Upper lobe of right lung (tissue), 1 donor: ENCODE results near the gene P2RX7. TPM values are rescaled to one million over a fixed set of nuclear protein-coding genes. Genes with fewer than 3 reads are reported as not detected.

Source experiments
- ATAC-seq: fragments of 200-7000 bp; cut with Tn5 transposase; one replicate; pipeline ENCODE4 v1.9.1; 2020; ENCODE audit warnings: mild to moderate bottlenecking, moderate library complexity
- DNase-seq: peaks from one replicate; pipeline ENCODE4 v3.0.0-alpha.2; 2020
- H3K27ac ChIP-seq: fragments of 200-600 bp; one replicate; pipeline ENCODE4 v1.8.0; 2022
- H3K27me3 ChIP-seq: fragments of 200-600 bp; one replicate; pipeline ENCODE4 v1.8.0; 2022; ENCODE audit warnings: mild to moderate bottlenecking
- H3K36me3 ChIP-seq: fragments of 200-600 bp; one replicate; pipeline ENCODE4 v1.8.0; 2022
- H3K4me1 ChIP-seq: fragments of 200-600 bp; one replicate; pipeline ENCODE4 v1.8.0; 2022
- H3K4me3 ChIP-seq: fragments of 200-600 bp; one replicate; pipeline ENCODE4 v1.8.0; 2022; ENCODE audit warnings: mild to moderate bottlenecking
- H3K9me3 ChIP-seq: fragments of 200-600 bp; one replicate; pipeline ENCODE4 v1.8.0; 2022
- CTCF ChIP-seq: fragments of 200-600 bp; IDR thresholded peaks from one replicate; pipeline ENCODE4 v1.8.0; 2022; ENCODE audit warnings: antibody characterized with exemption
- intact Hi-C: fragments of 100-400 bp; cut with DNase I; formaldehyde crosslinking; loops from one replicate; pipeline ENCODE4 v1.11.0; 2022
- total RNA-seq: library from RNA; stranded (reverse); fragmentation: NEBNext Ultra II Directional; extraction: Animal tissue kit (Norgen Biotek cat#: 25700); gene quantifications from one replicate; pipeline ENCODE4 v1.2.1, GENCODE V29; 2021
- donor health status: DM: no; HTN: yes; CAD: no; lungs with severe emphysema.

The P2RX7 gene
- total RNA-seq, 1 donor from 2014 or later, result 20.1 TPM

GRCh38 chr12:121182222-121182893 is 49.7 kb downstream of the P2RX7 start:
- H3K36me3 ChIP-seq, result peaks cover 1% of the 10 kb centered on the region
- no peak for ATAC-seq
- no peak overlapping the region for H3K4me3 ChIP-seq
- no peak overlapping the region for H3K27ac ChIP-seq
- DNase-seq, result no peak
- no peaks in the 10 kb centered on the region for H3K9me3 ChIP-seq
- H3K27me3 ChIP-seq, result no peaks in the 10 kb centered on the region
- no peaks in the 10 kb centered on the region for H3K4me1 ChIP-seq
- intact Hi-C loops, result no loop called here
- TF ChIP-seq CTCF, result no peak

GRCh38 chr12:121184425-121184824 is 51.7 kb downstream of the P2RX7 start:
- ATAC-seq (peak; percentile 19), DNase-seq (no peak)
- Histone ChIP-seq H3K27ac (no peak overlapping the region), H3K27me3 (no peaks in the 10 kb centered on the region), H3K36me3 (no peaks in the 10 kb centered on the region), H3K4me1 (no peaks in the 10 kb centered on the region), H3K4me3 (no peak overlapping the region), H3K9me3 (no peaks in the 10 kb centered on the region)
- TF ChIP-seq CTCF, result no peak
- intact Hi-C loops, result no loop called here

- ATAC-seq, result peak; percentile 71
- no peak overlapping the region for H3K4me3 ChIP-seq
- no peaks in the 10 kb centered on the region for H3K36me3 ChIP-seq
- no peaks in the 10 kb centered on the region for H3K27me3 ChIP-seq
- no peaks in the 10 kb centered on the region for H3K9me3 ChIP-seq
- TF ChIP-seq CTCF, result no peak
- DNase-seq, result no peak
- no peak overlapping the region for H3K27ac ChIP-seq
- intact Hi-C loops, result no loop called here
- no peaks in the 10 kb centered on the region for H3K4me1 ChIP-seq
Measured at GRCh38 chr12:121184984-121185889, 52.6 kb downstream of the P2RX7 start.

GRCh38 chr12:121186826-121187225 is 54.1 kb downstream of the P2RX7 start:
- intact Hi-C loops, result no loop called here
- Histone ChIP-seq H3K27me3 (no peaks in the 10 kb centered on the region), H3K36me3 (no peaks in the 10 kb centered on the region), H3K9me3 (no peaks in the 10 kb centered on the region), H3K27ac (no peak overlapping the region), H3K4me1 (peaks cover 8% of the 10 kb centered on the region), H3K4me3 (no peak overlapping the region)
- no peak for TF ChIP-seq CTCF
- no peak for ATAC-seq
- DNase-seq, result no peak

GRCh38 chr12:121187501-121187900 is 54.8 kb downstream of the P2RX7 start:
- Histone ChIP-seq H3K36me3 (no peaks in the 10 kb centered on the region), H3K9me3 (no peaks in the 10 kb centered on the region), H3K27ac (no peak overlapping the region), H3K4me3 (no peak overlapping the region), H3K27me3 (no peaks in the 10 kb centered on the region), H3K4me1 (peaks cover 8% of the 10 kb centered on the region)
- no peak for TF ChIP-seq CTCF
- intact Hi-C loops, result no loop called here
- DNase-seq, result no peak
- no peak for ATAC-seq
